OCI-LY7 (cell line): Measurements from ENCODE around the gene ITGA8. TPM values are rescaled to one million over a fixed set of nuclear protein-coding genes. Genes with fewer than 3 reads are reported as not detected.

Experiments
- BruUV-seq: library from RNA; stranded (reverse); fragments of 400-500 nt; replicated peaks from 2 replicates; lab custom pipeline; 2021; lab: Mats Ljungman, UMichigan
- CTCF ChIA-PET: fragments of 300-600 bp; sonication (Branson Sonifier 250); formaldehyde crosslinking; loops from one replicate; lab custom pipeline; 2022; ENCODE audit warnings: antibody characterized with exemption; ENCODE audit not compliant: unreplicated experiment; lab: Charles Lee
- POLR2A ChIA-PET: fragments of 300-600 bp; sonication (Branson Sonifier 250); formaldehyde crosslinking; loops from one replicate; lab custom pipeline; 2022; ENCODE audit warnings: antibody characterized with exemption; lab: Charles Lee
- DNase-seq: peaks from one replicate; pipeline ENCODE4 v3.0.0-alpha.2; 2015; ENCODE audit warnings: low spot score
- H2AFZ ChIP-seq: fragments of 200-600 bp; sonication (generic), shearing (Covaris generic); 2 replicates; pipeline ENCODE4 v1.6.1; 2014; ENCODE audit warnings: mild to moderate bottlenecking, antibody characterized with exemption, low read length, moderate library complexity
- H3K27ac ChIP-seq: fragments of 200-600 bp; sonication (generic); 2 replicates; pipeline ENCODE4 v1.5.1; 2014; ENCODE audit warnings: mixed run types, low read depth, mild to moderate bottlenecking, moderate library complexity, low read length, inconsistent platforms; ENCODE audit not compliant: poor library complexity, severe bottlenecking
- H3K36me3 ChIP-seq: fragments of 200-600 bp; sonication (generic); 2 replicates; pipeline ENCODE4 v1.6.1; 2014; ENCODE audit warnings: mild to moderate bottlenecking, antibody characterized with exemption, low read length, moderate library complexity, mixed read lengths; ENCODE audit not compliant: insufficient read depth
- H3K4me1 ChIP-seq: fragments of 200-600 bp; sonication (generic); 2 replicates; pipeline ENCODE4 v1.5.1; 2014; ENCODE audit warnings: mild to moderate bottlenecking, low read length; ENCODE audit not compliant: insufficient read depth, poor library complexity, severe bottlenecking
- H3K4me2 ChIP-seq: fragments of 200-600 bp; sonication (generic); 2 replicates; pipeline ENCODE4 v1.6.1; 2014; ENCODE audit warnings: mild to moderate bottlenecking, low read length
- H3K4me3 ChIP-seq: fragments of 200-600 bp; sonication (generic); 2 replicates; pipeline ENCODE4 v1.5.1; 2014; ENCODE audit warnings: mild to moderate bottlenecking, low read depth, low read length; ENCODE audit not compliant: poor library complexity, severe bottlenecking
- H3K79me2 ChIP-seq: fragments of 200-600 bp; sonication (generic); 2 replicates; pipeline ENCODE4 v1.6.1; 2016; ENCODE audit warnings: low read depth, mild to moderate bottlenecking, low read length, moderate library complexity, mixed read lengths; ENCODE audit not compliant: insufficient read depth
- H3K9me2 ChIP-seq: fragments of 200-600 bp; sonication (generic); 2 replicates; pipeline ENCODE4 v1.6.1; 2016; ENCODE audit warnings: mild to moderate bottlenecking, low read length, mixed read lengths; ENCODE audit not compliant: insufficient read depth
- H3K9me3 ChIP-seq: fragments of 200-600 bp; sonication (generic); 2 replicates; pipeline ENCODE4 v1.6.1; 2014; ENCODE audit warnings: mild to moderate bottlenecking, mixed run types, low read length, mixed read lengths
- H4K20me1 ChIP-seq: fragments of 200-600 bp; sonication (generic); 2 replicates; pipeline ENCODE4 v1.6.1; 2014; ENCODE audit warnings: mild to moderate bottlenecking, antibody characterized with exemption, low read length, moderate library complexity, mixed read lengths; ENCODE audit not compliant: insufficient read depth
- CTCF ChIP-seq: fragments of 200-600 bp; sonication (generic); conservative IDR thresholded peaks from 2 replicates; pipeline ENCODE4 v1.5.1; 2014; ENCODE audit warnings: mild to moderate bottlenecking, antibody characterized with exemption, low read length, moderate library complexity, mixed read lengths
- EZH2phosphoT487 ChIP-seq: fragments of 200-600 bp; sonication (generic); IDR thresholded peaks from 2 replicates; pipeline ENCODE4 v1.6.1; 2018; ENCODE audit warnings: low read depth, borderline replicate concordance, mild to moderate bottlenecking, mixed run types, antibody characterized with exemption, low read length, moderate library complexity, mixed read lengths
- intact Hi-C: fragments of 100-400 bp; cut with micrococcal nuclease; formaldehyde crosslinking; loops from one replicate; pipeline ENCODE4 v1.10.0; 2022; ENCODE audit not compliant: unreplicated experiment
- total RNA-seq, 2 experiments: library from RNA; depleted of rRNA in 1 of 2; stranded (reverse); fragments of >200 nt in 1 of 2; shearing (Covaris generic) in 1 of 2; gene quantifications; 2 replicates each; pipeline ENCODE4 v1.2.3, GENCODE V29; 2014 to 2022

The ITGA8 gene
- total RNA-seq, 2 experiments from 2014 or later = not detected

- ChIA-PET CTCF (no interaction called here), POLR2A (interaction anchor here (0.6 kb wide), 1 partner anchor 127 kb away, joined by 3 read pairs; no protein-coding TSS in a partner anchor)
- Histone ChIP-seq H3K4me3 (no peak overlapping the region), H3K4me2 (no peak overlapping the region), H3K4me1 (no peaks in the 10 kb centered on the region), H3K79me2 (no peaks in the 10 kb centered on the region), H3K36me3 (no peaks in the 10 kb centered on the region), H3K9me3 (no peaks in the 10 kb centered on the region), H3K27ac (no peak overlapping the region), H4K20me1 (no peaks in the 10 kb centered on the region), H2AFZ (no peak overlapping the region), H3K9me2 (no peaks in the 10 kb centered on the region)
- intact Hi-C loops = no loop called here
- no peak for TF ChIP-seq CTCF
- TF ChIP-seq EZH2phosphoT487 = no peak
- no peak for DNase-seq
- no TSS peak for BruUV-seq
These were observed 113.9 kb downstream of the ITGA8 start for GRCh38 chr10:15605740-15606369.

GRCh38 chr10:15603446-15604011, 116.2 kb downstream of the ITGA8 start:
- H3K79me2 ChIP-seq = no peaks in the 10 kb centered on the region
- H3K9me3 ChIP-seq = no peaks in the 10 kb centered on the region
- H2AFZ ChIP-seq = no peak overlapping the region
- H4K20me1 ChIP-seq = no peaks in the 10 kb centered on the region
- H3K4me3 ChIP-seq = no peak overlapping the region
- no peaks in the 10 kb centered on the region for H3K9me2 ChIP-seq
- no TSS peak for BruUV-seq
- H3K4me1 ChIP-seq = no peaks in the 10 kb centered on the region
- no peak overlapping the region for H3K4me2 ChIP-seq
- H3K36me3 ChIP-seq = no peaks in the 10 kb centered on the region
- no peak for DNase-seq
- POLR2A ChIA-PET = interaction anchor here (0.6 to 0.7 kb wide), 3 partner anchors 10 to 235 kb away, joined by 3 read pairs; no protein-coding TSS in a partner anchor
- intact Hi-C loops = no loop called here
- no peak for TF ChIP-seq CTCF
- TF ChIP-seq EZH2phosphoT487 = no peak
- no peak overlapping the region for H3K27ac ChIP-seq
- CTCF ChIA-PET = no interaction called here

- H4K20me1 ChIP-seq = no peaks in the 10 kb centered on the region
- no peak overlapping the region for H2AFZ ChIP-seq
- H3K4me1 ChIP-seq = no peaks in the 10 kb centered on the region
- no TSS peak for BruUV-seq
- POLR2A ChIA-PET = no interaction called here
- no peak overlapping the region for H3K4me3 ChIP-seq
- H3K9me3 ChIP-seq = no peaks in the 10 kb centered on the region
- H3K9me2 ChIP-seq = no peaks in the 10 kb centered on the region
- TF ChIP-seq EZH2phosphoT487 (no peak), CTCF (no peak)
- H3K4me2 ChIP-seq = no peak overlapping the region
- no peak for DNase-seq
- H3K79me2 ChIP-seq = no peaks in the 10 kb centered on the region
- intact Hi-C loops = no loop called here
- H3K36me3 ChIP-seq = no peaks in the 10 kb centered on the region
- H3K27ac ChIP-seq = no peak overlapping the region
- CTCF ChIA-PET = no interaction called here
These were observed 117.9 kb downstream of the ITGA8 start for GRCh38 chr10:15601819-15602218.
